Measurements from ENCODE around the gene ERVMER34-1.

DNA sequence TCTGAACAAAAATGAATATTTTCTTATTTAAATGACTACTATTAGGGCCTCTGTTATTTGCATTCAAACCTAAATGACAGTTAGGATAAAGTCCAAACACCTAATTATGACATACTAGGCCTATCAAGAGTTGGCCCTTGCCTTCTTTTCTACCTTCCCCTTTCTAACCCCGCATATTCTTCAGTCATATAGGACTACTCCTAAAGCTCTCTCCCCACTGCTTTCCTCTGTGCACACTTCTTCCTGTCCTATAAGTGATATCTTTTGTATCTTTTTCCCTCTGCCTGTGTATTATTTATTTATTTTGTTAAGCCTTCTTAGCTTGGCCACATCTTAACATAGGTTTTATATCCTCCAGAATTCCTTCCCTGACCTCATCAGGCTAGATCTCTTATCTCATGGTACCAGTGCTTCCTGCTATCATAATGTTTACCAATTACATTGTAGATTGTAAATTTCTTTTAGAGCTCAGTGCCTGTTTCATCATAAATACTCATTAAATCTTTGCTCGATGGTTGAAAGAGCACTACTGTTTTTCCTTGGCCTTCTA lies 22.5 kb downstream of the ERVMER34-1 start:
- TF ChIP-seq EP300 (IDR thresholded peaks at IDR 0.05), result no peak
- no peak for TF ChIP-seq CTCF (IDR thresholded peaks at IDR 0.05)
- no peak for TF ChIP-seq POLR2AphosphoS5 (IDR thresholded peaks at IDR 0.05)
- TF ChIP-seq POLR2A (IDR thresholded peaks at IDR 0.05), result no peak

All from gastroesophageal sphincter (tissue), 3 donors.